22Rv1 (cell line): ENCODE results near the gene PHPT1.
"Not testable (repeated sequence)": the region's sequence is repeated elsewhere in the genome, so short reads cannot be mapped to it uniquely, and the experiment has no call there.

Experiments
- H3K27ac ChIP-seq: fragments of 450-650 bp; 2 replicates; pipeline ENCODE4 v1.5.1; 2017
- CTCF ChIP-seq: fragments of 450-650 bp; IDR thresholded peaks from 2 replicates; pipeline ENCODE4 v1.5.1; 2017; ENCODE audit warnings: mild to moderate bottlenecking
- ZFX ChIP-seq: fragments of 450-650 bp; IDR thresholded peaks from 2 replicates; pipeline ENCODE4 v1.6.1; 2017; ENCODE audit warnings: antibody characterized with exemption, borderline replicate concordance

Gene PHPT1

GRCh38 chr9:136882109-136882946 lies 33.1 kb downstream of the PHPT1 start:
- no peak overlapping the region for H3K27ac ChIP-seq
- no peak for TF ChIP-seq ZFX

DNA sequence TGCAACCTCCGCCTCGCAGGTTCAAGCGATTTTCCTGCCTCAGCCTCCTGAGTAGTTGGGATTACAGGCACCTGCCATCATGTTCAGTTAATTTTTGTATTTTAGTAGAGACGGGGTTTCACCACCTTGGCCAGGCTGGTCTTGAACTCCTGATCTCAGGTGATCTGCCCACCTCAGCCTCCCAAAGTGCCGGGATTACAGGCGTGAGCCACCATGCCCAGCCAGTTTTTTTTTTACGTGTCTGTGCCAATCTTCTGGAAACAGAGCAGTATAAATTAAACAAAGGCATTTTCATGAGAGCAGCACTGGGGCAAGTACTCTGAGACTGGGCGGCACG lies 33.7 kb downstream of the PHPT1 start:
- H3K27ac ChIP-seq, result not testable (repeated sequence)

DNA sequence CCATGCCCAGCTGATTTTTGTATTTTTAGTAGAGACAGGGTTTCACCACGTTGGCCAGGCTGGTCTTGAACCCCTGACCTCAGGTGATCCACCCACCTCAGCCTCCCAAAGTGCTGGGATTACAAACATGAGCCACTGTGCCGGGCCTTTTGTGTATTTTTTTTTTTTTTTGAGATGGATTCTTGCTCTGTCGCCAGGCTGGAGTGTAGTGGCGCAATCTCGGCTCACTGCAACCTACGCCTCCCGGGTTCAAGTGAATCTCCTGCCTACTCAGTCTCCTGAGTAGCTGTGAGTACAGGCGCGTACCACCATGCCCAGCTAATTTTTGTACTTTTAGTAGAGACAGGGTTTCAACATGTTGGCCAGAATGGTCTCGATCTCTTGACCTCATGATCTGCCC lies 34.5 kb downstream of the PHPT1 start:
- not testable (repeated sequence) for H3K27ac ChIP-seq

GRCh38 chr9:136885950-136886578 lies 36.9 kb downstream of the PHPT1 start, which contains the start of gene TRAF2:
TSS of gene TRAF2 (plus strand) at chr9:136886516. CDS start at chr9:136898741, 12,225 bp downstream.
- TF ChIP-seq ZFX (no peak), CTCF (no peak)
- peak within 1 kb of the TSS; percentile 82 for H3K27ac ChIP-seq

DNA sequence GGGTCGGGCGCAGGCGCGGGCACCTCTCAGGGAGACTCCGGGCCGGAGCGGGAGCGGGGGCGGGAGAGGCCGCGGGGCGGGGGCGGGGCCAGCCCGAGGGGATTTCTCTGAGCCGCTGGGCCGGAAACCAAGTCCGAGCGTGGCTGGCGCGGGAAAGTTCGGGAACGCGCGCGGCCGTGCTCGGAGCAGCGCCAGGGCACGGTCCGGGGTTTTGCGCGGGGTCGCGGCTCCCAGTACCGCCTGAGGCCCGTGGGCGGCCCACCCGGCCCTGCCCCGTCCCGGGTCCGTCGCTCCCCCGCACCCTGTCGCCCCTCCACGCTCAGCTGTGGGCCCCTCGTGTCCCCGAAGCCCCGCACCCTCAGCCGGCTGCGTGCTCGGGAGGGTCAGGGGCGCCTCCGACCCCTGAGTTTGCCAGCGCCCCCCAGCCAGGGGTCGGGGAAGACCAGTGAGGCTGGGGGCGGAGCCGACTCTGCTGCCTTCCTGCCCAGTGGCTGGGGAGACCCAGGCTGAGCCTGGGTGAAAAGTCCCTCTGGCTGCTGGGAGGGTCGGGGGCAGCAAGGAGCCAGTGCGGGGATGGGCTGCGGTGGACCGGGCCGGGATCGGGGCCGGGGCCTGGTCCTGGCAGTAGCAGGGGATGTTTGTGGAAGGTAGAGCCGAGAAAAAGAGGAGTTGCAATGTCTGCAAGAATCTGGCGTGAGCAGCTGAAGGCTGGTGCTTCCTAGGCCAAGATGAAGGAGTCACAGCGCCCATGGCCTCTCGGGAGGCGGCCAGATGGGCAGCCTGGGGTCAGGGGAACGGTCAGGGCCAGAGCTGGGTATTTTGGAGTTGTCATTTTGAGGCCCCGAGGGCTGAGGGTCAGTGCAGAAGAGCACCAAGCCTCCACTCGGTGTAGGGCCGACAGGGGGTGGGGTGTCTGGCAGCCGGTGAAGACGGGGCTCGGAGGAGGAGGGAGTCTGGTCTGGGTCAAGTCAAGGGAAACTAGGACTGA lies 37.7 kb downstream of the PHPT1 start:
- H3K27ac ChIP-seq, result peak overlapping the region; percentile 82
- TF ChIP-seq CTCF (no peak), ZFX (no peak)

DNA sequence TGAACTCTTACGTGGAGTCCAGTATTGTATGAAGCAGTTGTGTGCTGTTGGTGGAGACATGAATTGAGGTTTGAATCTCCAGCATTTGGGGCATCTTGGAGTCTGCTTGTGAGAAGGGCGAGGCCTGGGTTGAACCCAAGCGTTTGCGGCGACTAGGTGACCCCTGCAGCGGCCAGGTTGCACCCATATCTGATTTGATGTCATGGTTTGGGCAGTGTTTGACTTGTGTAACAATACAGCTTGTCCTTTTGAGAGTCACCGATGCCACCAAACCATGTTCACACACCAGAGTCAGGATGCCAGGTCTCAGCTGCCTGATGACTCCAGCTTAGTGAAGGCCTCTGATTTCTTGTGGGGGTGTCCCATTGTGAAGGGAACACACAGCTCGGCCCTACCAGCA lies 39.2 kb downstream of the PHPT1 start:
- TF ChIP-seq ZFX (no peak), CTCF (no peak)
- no peak overlapping the region for H3K27ac ChIP-seq

- TF ChIP-seq CTCF (no peak), ZFX (no peak)
- no peak overlapping the region for H3K27ac ChIP-seq
These were observed 40.6 kb downstream of the PHPT1 start for GRCh38 chr9:136889858-136890257.

GRCh38 chr9:136890661-136891060 lies 41.5 kb downstream of the PHPT1 start:
- TF ChIP-seq ZFX, result no peak
- H3K27ac ChIP-seq, result no peak overlapping the region

- TF ChIP-seq ZFX, result no peak
- TF ChIP-seq CTCF, result no peak
- H3K27ac ChIP-seq, result no peak overlapping the region
These were observed 46.8 kb downstream of the PHPT1 start for GRCh38 chr9:136896027-136896426.
